GM19324 (cell line): ENCODE data around the gene AGPS.

ENCODE experiments used
- ATAC-seq: cut with Tn5 transposase; IDR thresholded peaks from one replicate; pipeline ENCODE4 v1.9.1; 2021; ENCODE audit warnings: mild to moderate bottlenecking, moderate library complexity; ENCODE audit not compliant: unreplicated experiment, low FRiP score

The AGPS gene

GRCh38 chr2:177383935-177384334, 8.6 kb upstream of the AGPS start:
- ATAC-seq = no peak

GRCh38 chr2:177385151-177385550, 7.4 kb upstream of the AGPS start:
- ATAC-seq = no peak

GRCh38 chr2:177391822-177392372, 676 bp upstream of the AGPS start:
- ATAC-seq = no peak

GRCh38 chr2:177393203-177393755, 706 bp downstream of the AGPS start:
- ATAC-seq = no peak

- ATAC-seq = no peak
Measured at GRCh38 chr2:177393824-177394593, 1.4 kb downstream of the AGPS start.

GRCh38 chr2:177394594-177394973, 2.0 kb downstream of the AGPS start:
- ATAC-seq = no peak

GRCh38 chr2:177395351-177396065, 2.9 kb downstream of the AGPS start:
- ATAC-seq = no peak

GRCh38 chr2:177396703-177397460, 4.3 kb downstream of the AGPS start:
- no peak for ATAC-seq

- ATAC-seq = no peak
Measured at GRCh38 chr2:177397481-177398289, 5.1 kb downstream of the AGPS start.

GRCh38 chr2:177398290-177398683, 5.7 kb downstream of the AGPS start:
- no peak for ATAC-seq

GRCh38 chr2:177398791-177399190, 6.2 kb downstream of the AGPS start:
- ATAC-seq = no peak

- no peak for ATAC-seq
Measured at GRCh38 chr2:177399376-177399775, 6.8 kb downstream of the AGPS start.

- ATAC-seq = no peak
Measured at GRCh38 chr2:177400337-177400923, 7.9 kb downstream of the AGPS start.

- ATAC-seq = no peak
Measured at GRCh38 chr2:177402096-177402495, 9.5 kb downstream of the AGPS start.

- ATAC-seq = no peak
Measured at GRCh38 chr2:177403838-177404237, 11.3 kb downstream of the AGPS start.

GRCh38 chr2:177404243-177404642, 11.7 kb downstream of the AGPS start:
- ATAC-seq = no peak

- ATAC-seq = no peak
Measured at GRCh38 chr2:177405029-177405692, 12.6 kb downstream of the AGPS start.

- ATAC-seq = no peak
Measured at GRCh38 chr2:177406182-177406581, 13.6 kb downstream of the AGPS start.

GRCh38 chr2:177407031-177407430, 14.5 kb downstream of the AGPS start:
- no peak for ATAC-seq
